ENCODE measurements around the gene SERPINB1. TPM values are rescaled to one million over a fixed set of nuclear protein-coding genes. Genes with fewer than 3 reads are reported as not detected.

The SERPINB1 gene
- total RNA-seq, 4 donors from 2014 or later, result 21.3 to 29.0 (median 23.1) TPM

DNA sequence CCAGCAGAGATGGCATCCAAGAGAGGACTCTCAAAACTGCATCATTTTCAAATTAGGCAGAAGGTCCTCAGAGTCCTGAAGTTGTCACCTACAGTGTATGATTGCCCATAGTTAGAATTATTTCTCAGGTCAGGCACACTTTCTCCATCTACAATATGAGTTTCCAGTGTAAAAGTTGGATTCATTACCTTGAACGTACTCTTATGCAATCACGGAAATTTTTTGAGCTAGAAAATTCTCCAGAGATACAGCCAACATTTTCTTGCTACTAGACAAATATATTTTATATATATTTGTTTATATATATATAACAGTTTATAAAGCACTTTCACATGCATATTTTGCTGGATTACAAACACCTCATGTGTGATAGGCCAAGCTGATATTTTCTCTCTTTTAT is 29.4 kb upstream of the SERPINB1 start:
- no peaks in the 10 kb centered on the region for H3K36me3 ChIP-seq
- no peak overlapping the region for H3K27ac ChIP-seq
- DNase-seq (ENCODE audit: low spot score in 2 of 2), result no peak
- WGBS, 2 donors, result 85 to 88% methylated on average over 2 of the region's 2 CpGs
- H3K4me3 ChIP-seq, result no peak overlapping the region
- peaks cover 0 to 14% (median 7%) of the 10 kb centered on the region in 4 donors for H3K4me1 ChIP-seq
- no peaks in the 10 kb centered on the region for H3K9me3 ChIP-seq
- no peaks in the 10 kb centered on the region for H3K27me3 ChIP-seq
- TF ChIP-seq EP300 (IDR thresholded peaks at IDR 0.05), result no peak
- TF ChIP-seq POLR2A (IDR thresholded peaks at IDR 0.05), result no peak
- TF ChIP-seq, protein P1, sequence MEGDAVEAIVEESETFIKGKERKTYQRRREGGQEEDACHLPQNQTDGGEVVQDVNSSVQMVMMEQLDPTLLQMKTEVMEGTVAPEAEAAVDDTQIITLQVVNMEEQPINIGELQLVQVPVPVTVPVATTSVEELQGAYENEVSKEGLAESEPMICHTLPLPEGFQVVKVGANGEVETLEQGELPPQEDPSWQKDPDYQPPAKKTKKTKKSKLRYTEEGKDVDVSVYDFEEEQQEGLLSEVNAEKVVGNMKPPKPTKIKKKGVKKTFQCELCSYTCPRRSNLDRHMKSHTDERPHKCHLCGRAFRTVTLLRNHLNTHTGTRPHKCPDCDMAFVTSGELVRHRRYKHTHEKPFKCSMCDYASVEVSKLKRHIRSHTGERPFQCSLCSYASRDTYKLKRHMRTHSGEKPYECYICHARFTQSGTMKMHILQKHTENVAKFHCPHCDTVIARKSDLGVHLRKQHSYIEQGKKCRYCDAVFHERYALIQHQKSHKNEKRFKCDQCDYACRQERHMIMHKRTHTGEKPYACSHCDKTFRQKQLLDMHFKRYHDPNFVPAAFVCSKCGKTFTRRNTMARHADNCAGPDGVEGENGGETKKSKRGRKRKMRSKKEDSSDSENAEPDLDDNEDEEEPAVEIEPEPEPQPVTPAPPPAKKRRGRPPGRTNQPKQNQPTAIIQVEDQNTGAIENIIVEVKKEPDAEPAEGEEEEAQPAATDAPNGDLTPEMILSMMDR (IDR thresholded peaks at IDR 0.05), result no peak

- H3K27ac ChIP-seq, result no peak overlapping the region
- H3K9me3 ChIP-seq, result no peaks in the 10 kb centered on the region
- no peak for TF ChIP-seq EP300 (IDR thresholded peaks at IDR 0.05)
- no peak for TF ChIP-seq POLR2A (IDR thresholded peaks at IDR 0.05)
- TF ChIP-seq, protein P1 (IDR thresholded peaks at IDR 0.05), result no peak
- H3K4me1 ChIP-seq, result peaks cover 0 to 14% (median 6%) of the 10 kb centered on the region in 4 donors
- H3K4me3 ChIP-seq, result no peak overlapping the region
- WGBS, 2 donors, result 88 to 92% methylated on average over 33 of the region's 39 CpGs
- no peaks in the 10 kb centered on the region for H3K36me3 ChIP-seq
- H3K27me3 ChIP-seq, result no peaks in the 10 kb centered on the region
- no peak for DNase-seq (ENCODE audit: low spot score in 2 of 2)
Observed at GRCh38 chr6:2870046-2870636, 28.5 kb upstream of the SERPINB1 start.

- no peaks in the 10 kb centered on the region for H3K9me3 ChIP-seq
- TF ChIP-seq, protein P1 (IDR thresholded peaks at IDR 0.05), result no peak
- TF ChIP-seq POLR2A (IDR thresholded peaks at IDR 0.05) (no peak), EP300 (IDR thresholded peaks at IDR 0.05) (no peak)
- H3K4me1 ChIP-seq, result peaks cover 0 to 13% (median 0%) of the 10 kb centered on the region in 4 donors
- no peaks in the 10 kb centered on the region for H3K27me3 ChIP-seq
- WGBS, 2 donors, result 85 to 86% methylated on average over 6 of the region's 6 CpGs
- no peak overlapping the region for H3K27ac ChIP-seq
- no peak overlapping the region for H3K4me3 ChIP-seq
- DNase-seq (ENCODE audit: low spot score in 2 of 2), result no peak
- H3K36me3 ChIP-seq, result no peaks in the 10 kb centered on the region
Observed at GRCh38 chr6:2868637-2869036, 27.0 kb upstream of the SERPINB1 start.

DNA sequence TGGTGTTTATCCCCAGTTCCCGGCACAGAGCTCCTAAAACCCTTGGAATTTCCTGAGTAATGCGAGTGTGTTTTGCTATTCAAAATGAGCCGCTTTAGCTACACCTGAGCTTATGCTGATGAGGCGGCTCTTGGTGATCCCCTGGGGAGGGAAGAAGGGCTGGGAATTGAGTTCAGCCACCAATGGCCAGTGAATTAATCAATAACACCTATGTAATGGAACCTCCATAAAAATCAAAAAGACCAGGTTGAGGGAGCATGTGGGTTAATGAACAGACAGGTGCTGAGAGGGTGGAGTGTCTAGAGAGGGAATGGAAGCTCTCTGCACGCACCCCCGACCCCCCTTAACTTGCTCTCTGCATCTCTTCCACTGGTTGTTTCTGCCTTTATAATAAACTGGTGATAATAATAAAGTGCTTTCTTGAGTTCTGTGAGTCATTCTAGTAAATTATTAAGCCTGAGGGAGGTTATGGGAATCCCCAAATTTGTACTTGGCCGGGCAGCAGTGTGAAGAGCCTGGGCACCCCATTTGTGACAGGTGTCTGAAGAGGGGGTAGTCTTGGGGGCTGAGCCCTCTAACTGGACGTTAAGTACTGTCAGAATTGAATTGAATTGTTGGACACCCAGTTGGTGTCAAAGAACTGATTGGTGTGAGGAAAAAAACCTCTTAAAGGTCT is 24.6 kb upstream of the SERPINB1 start:
- H3K27ac ChIP-seq, result no peak overlapping the region

More for the DNA sequence above, 24.6 kb upstream of the SERPINB1 start:
- Histone ChIP-seq H3K9me3 (no peaks in the 10 kb centered on the region), H3K4me3 (no peak overlapping the region), H3K27me3 (no peaks in the 10 kb centered on the region), H3K36me3 (no peaks in the 10 kb centered on the region), H3K4me1 (peaks cover 0 to 13% (median 3%) of the 10 kb centered on the region in 4 donors)
- no peak for TF ChIP-seq POLR2A (IDR thresholded peaks at IDR 0.05)
- TF ChIP-seq, protein P1 (IDR thresholded peaks at IDR 0.05), result no peak
- no peak for TF ChIP-seq EP300 (IDR thresholded peaks at IDR 0.05)
- WGBS, 2 donors, result 52% methylated on average over 8 of the region's 8 CpGs
- no peak for DNase-seq (ENCODE audit: low spot score in 2 of 2)

All from tibial nerve (tissue), 4 donors.